SU-DHL-6 (cell line): ENCODE measurements around the gene PDLIM5.

ENCODE experiments used
- H2AFZ ChIP-seq: fragments of 200-600 bp; sonication (generic); 2 replicates; pipeline ENCODE4 v1.6.1; 2014; ENCODE audit warnings: low read depth, mild to moderate bottlenecking, moderate library complexity, mixed read lengths, antibody characterized with exemption, low read length; ENCODE audit not compliant: severe bottlenecking
- H3F3A ChIP-seq: fragments of 200-600 bp; shearing (Covaris generic); 2 replicates; pipeline ENCODE4 v1.6.0; 2016; ENCODE audit warnings: antibody characterized with exemption, mild to moderate bottlenecking; ENCODE audit not compliant: insufficient read depth
- H3K27ac ChIP-seq: fragments of 200-600 bp; sonication (generic); 2 replicates; pipeline ENCODE4 v1.5.1; 2016; ENCODE audit warnings: low read depth, mild to moderate bottlenecking, low read length, moderate library complexity, mixed read lengths
- H3K27me3 ChIP-seq: fragments of 200-600 bp; sonication (generic), shearing (Covaris generic); 2 replicates; pipeline ENCODE4 v1.6.0; 2014; ENCODE audit warnings: mild to moderate bottlenecking, low read length
- H3K36me3 ChIP-seq: fragments of 200-600 bp; sonication (generic); 2 replicates; pipeline ENCODE4 v1.6.1; 2014; ENCODE audit warnings: mild to moderate bottlenecking, low read length, mixed read lengths
- H3K4me2 ChIP-seq: fragments of 300-600, 200-600 bp; shearing (Covaris generic), sonication (generic); 2 replicates; pipeline ENCODE4 v1.6.0; 2014; ENCODE audit warnings: low read length, low read depth, mild to moderate bottlenecking; ENCODE audit not compliant: poor library complexity, severe bottlenecking
- H3K4me3 ChIP-seq: fragments of 200-600 bp; sonication (generic); 2 replicates; pipeline ENCODE4 v1.5.1; 2014; ENCODE audit warnings: antibody characterized with exemption, low read length, mild to moderate bottlenecking, mixed read lengths; ENCODE audit not compliant: insufficient read depth, poor library complexity, severe bottlenecking
- H3K79me2 ChIP-seq: fragments of 200-600 bp; sonication (generic); 2 replicates; pipeline ENCODE4 v1.6.1; 2014; ENCODE audit warnings: mild to moderate bottlenecking, low read length, moderate library complexity; ENCODE audit not compliant: insufficient read depth
- H3K9ac ChIP-seq: fragments of 200-600 bp; sonication (generic); 2 replicates; pipeline ENCODE4 v1.7.0; 2014; ENCODE audit warnings: mild to moderate bottlenecking, low read length
- H3K9me2 ChIP-seq: fragments of 200-600 bp; sonication (generic); replicated peaks from 2 replicates; pipeline ENCODE4 v1.6.1; 2014; ENCODE audit warnings: low read length; ENCODE audit not compliant: insufficient read depth
- H3K9me3 ChIP-seq: fragments of 200-600 bp; sonication (generic); 2 replicates; pipeline ENCODE4 v1.6.1; 2014; ENCODE audit warnings: low read length, mixed read lengths; ENCODE audit not compliant: insufficient read depth
- H4K20me1 ChIP-seq: fragments of 200-600 bp; sonication (generic); 2 replicates; pipeline ENCODE4 v1.6.1; 2014; ENCODE audit warnings: low read depth, mild to moderate bottlenecking, antibody characterized with exemption, low read length, moderate library complexity, mixed read lengths
- EZH2phosphoT487 ChIP-seq: fragments of 200-600 bp; sonication (generic), shearing (Covaris generic); conservative IDR thresholded peaks from 2 replicates; pipeline ENCODE4 v1.6.1; 2018; ENCODE audit warnings: mild to moderate bottlenecking, antibody characterized with exemption, low read length, moderate library complexity, mixed read lengths
- TF ChIP-seq, protein P1 (sequence below): fragments of 200-600 bp; sonication (generic); IDR thresholded peaks from one replicate; pipeline ENCODE4 v1.5.1; 2017; ENCODE audit warnings: antibody characterized with exemption, mild to moderate bottlenecking, low read length, moderate library complexity; ENCODE audit not compliant: insufficient read depth, poor library complexity, severe bottlenecking

Gene PDLIM5

DNA sequence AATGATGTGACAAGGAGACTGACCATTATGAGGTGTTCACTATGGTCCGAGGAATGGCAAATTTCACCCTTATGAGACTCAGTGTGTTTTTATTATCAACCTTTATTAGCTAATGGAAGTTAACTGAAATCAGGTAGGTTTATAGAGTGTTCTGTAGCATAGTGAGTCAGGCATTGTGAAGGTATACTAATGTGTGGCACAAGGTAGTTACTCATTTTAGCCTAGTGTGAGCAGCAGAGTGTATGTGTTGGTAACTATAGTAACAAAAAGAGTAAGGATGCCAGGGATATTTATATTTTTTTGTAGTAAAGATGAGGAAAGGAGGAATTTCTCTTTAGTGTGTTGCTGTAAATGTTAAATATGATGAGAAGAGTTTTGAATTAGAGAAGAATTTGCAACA lies 12.0 kb downstream of the PDLIM5 start:
- H3K9me3 ChIP-seq, result no peaks in the 10 kb centered on the region
- no peaks in the 10 kb centered on the region for H3K36me3 ChIP-seq
- no peaks in the 10 kb centered on the region for H3K27me3 ChIP-seq
- H2AFZ ChIP-seq, result no peak overlapping the region
- no peaks in the 10 kb centered on the region for H3K9me2 ChIP-seq
- H3K79me2 ChIP-seq, result no peaks in the 10 kb centered on the region
- H3K4me2 ChIP-seq, result no peak overlapping the region
- no peak overlapping the region for H3K4me3 ChIP-seq
- no peaks in the 10 kb centered on the region for H4K20me1 ChIP-seq
- no peaks in the 10 kb centered on the region for H3F3A ChIP-seq
- TF ChIP-seq, protein P1, sequence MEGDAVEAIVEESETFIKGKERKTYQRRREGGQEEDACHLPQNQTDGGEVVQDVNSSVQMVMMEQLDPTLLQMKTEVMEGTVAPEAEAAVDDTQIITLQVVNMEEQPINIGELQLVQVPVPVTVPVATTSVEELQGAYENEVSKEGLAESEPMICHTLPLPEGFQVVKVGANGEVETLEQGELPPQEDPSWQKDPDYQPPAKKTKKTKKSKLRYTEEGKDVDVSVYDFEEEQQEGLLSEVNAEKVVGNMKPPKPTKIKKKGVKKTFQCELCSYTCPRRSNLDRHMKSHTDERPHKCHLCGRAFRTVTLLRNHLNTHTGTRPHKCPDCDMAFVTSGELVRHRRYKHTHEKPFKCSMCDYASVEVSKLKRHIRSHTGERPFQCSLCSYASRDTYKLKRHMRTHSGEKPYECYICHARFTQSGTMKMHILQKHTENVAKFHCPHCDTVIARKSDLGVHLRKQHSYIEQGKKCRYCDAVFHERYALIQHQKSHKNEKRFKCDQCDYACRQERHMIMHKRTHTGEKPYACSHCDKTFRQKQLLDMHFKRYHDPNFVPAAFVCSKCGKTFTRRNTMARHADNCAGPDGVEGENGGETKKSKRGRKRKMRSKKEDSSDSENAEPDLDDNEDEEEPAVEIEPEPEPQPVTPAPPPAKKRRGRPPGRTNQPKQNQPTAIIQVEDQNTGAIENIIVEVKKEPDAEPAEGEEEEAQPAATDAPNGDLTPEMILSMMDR, result no peak
- TF ChIP-seq EZH2phosphoT487, result no peak
- H3K27ac ChIP-seq, result no peak overlapping the region
- no peak overlapping the region for H3K9ac ChIP-seq

DNA sequence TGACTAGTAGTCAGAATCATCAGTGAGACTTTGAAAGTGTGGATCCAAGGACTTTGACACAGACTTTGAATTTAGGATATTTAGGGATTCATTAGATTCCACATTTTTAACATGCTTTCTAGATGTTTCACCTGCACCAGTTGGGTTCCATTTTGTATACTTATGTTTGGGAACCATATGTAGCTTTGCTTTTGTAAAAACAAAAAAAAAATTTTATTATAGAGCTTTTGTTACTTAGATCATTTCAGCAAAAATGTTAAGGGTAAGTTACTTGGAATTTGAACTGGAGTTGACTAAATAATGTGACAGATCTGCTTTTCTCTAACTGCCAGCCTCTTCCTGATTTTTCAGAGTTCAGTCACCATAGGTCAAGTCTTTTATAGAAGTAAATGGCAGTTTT lies 14.6 kb downstream of the PDLIM5 start:
- Histone ChIP-seq H3K27ac (no peak overlapping the region), H3K9ac (no peak overlapping the region), H3K4me2 (no peak overlapping the region), H3K4me3 (no peak overlapping the region), H3F3A (no peaks in the 10 kb centered on the region), H3K79me2 (no peaks in the 10 kb centered on the region), H3K36me3 (no peaks in the 10 kb centered on the region), H2AFZ (no peak overlapping the region), H3K9me3 (no peaks in the 10 kb centered on the region), H4K20me1 (no peaks in the 10 kb centered on the region), H3K27me3 (no peaks in the 10 kb centered on the region), H3K9me2 (no peaks in the 10 kb centered on the region)
- TF ChIP-seq, protein P1, result no peak
- no peak for TF ChIP-seq EZH2phosphoT487

DNA sequence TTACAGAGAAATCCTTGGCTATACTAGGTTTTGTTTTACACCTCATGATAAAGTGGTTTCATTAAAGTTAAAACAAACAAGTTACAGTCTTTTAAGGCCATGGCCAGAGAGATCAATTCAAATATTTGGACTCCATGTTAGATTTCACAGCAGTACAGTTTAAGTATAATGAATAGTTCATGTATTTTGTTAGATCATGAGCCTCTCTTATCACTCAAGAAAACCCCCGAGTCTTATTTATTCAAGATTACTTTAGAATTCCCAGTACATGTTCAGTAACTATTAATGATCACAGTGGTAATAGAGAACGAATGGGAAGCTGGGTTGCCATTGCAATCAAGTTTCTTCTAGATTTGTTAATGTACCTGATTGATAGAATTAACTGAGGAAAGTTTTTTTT lies 15.2 kb downstream of the PDLIM5 start:
- no peak for TF ChIP-seq EZH2phosphoT487
- TF ChIP-seq, protein P1, result no peak
- H3F3A ChIP-seq, result no peaks in the 10 kb centered on the region
- H3K9me2 ChIP-seq, result no peaks in the 10 kb centered on the region
- no peak overlapping the region for H3K4me2 ChIP-seq
- H3K27me3 ChIP-seq, result no peaks in the 10 kb centered on the region
- H4K20me1 ChIP-seq, result no peaks in the 10 kb centered on the region
- no peak overlapping the region for H3K4me3 ChIP-seq
- H2AFZ ChIP-seq, result no peak overlapping the region
- no peaks in the 10 kb centered on the region for H3K9me3 ChIP-seq
- no peaks in the 10 kb centered on the region for H3K36me3 ChIP-seq
- no peaks in the 10 kb centered on the region for H3K79me2 ChIP-seq
- no peak overlapping the region for H3K9ac ChIP-seq
- H3K27ac ChIP-seq, result no peak overlapping the region
